Measurements from ENCODE around the gene DHRS1. TPM values are rescaled to one million over a fixed set of nuclear protein-coding genes. Genes with fewer than 3 reads are reported as not detected.

DHRS1 gene
- total and polyA plus RNA-seq, 2 donors (not counting 1 experiment from before 2014, with no cell fraction given), result 10.7 to 21.0 TPM

DNA sequence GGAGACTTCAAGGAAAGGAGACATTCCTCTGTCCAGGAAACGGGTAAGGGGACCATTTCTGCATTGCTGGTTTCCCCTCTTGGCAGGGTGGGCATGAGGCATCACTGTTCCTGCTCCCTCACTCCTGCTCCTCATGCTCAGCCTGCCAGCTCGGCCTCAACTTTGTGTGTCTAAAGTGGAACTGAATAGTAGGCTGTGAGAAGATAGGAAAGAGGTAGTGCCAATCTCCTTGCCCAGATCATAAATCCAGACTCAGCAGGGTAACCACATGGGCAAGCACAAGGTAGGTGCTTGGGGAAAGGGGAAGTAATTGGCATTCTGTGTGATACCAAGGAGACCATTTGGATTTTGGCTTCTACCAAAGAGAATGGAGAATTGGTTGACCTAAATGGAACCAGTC lies 14.3 kb upstream of the DHRS1 start:
- no peaks in the 10 kb centered on the region for H3K36me3 ChIP-seq (ENCODE audit: control insufficient read depth, insufficient read depth, low read length)
- H3K4me3 ChIP-seq (replicated peaks in 1 of 4; ENCODE audit: control extremely low read depth in 1 of 4, insufficient read depth in 1 of 4, low read depth in 3 of 4, low read length in 4 of 4), result no peak overlapping the region
- H4K20me1 ChIP-seq (ENCODE audit: control insufficient read depth, extremely low read depth, insufficient read depth, low read length), result no peaks in the 10 kb centered on the region
- no peak for TF ChIP-seq EZH2 (IDR thresholded peaks at IDR 0.05; ENCODE audit: low read length, missing control alignments)
- TF ChIP-seq, protein P1, sequence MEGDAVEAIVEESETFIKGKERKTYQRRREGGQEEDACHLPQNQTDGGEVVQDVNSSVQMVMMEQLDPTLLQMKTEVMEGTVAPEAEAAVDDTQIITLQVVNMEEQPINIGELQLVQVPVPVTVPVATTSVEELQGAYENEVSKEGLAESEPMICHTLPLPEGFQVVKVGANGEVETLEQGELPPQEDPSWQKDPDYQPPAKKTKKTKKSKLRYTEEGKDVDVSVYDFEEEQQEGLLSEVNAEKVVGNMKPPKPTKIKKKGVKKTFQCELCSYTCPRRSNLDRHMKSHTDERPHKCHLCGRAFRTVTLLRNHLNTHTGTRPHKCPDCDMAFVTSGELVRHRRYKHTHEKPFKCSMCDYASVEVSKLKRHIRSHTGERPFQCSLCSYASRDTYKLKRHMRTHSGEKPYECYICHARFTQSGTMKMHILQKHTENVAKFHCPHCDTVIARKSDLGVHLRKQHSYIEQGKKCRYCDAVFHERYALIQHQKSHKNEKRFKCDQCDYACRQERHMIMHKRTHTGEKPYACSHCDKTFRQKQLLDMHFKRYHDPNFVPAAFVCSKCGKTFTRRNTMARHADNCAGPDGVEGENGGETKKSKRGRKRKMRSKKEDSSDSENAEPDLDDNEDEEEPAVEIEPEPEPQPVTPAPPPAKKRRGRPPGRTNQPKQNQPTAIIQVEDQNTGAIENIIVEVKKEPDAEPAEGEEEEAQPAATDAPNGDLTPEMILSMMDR (conservative IDR thresholded peaks at IDR 0.05 in 1 of 2, IDR thresholded peaks at IDR 0.05 in 1 of 2; ENCODE audit: low read depth in 1 of 2, low read length in 2 of 2), result no peak
- H3K79me2 ChIP-seq (ENCODE audit: control insufficient read depth, insufficient read depth, low read length), result no peaks in the 10 kb centered on the region
- DNase-seq (ENCODE audit: low read depth in 2 of 2), result no peak
- H3K9ac ChIP-seq (ENCODE audit: insufficient read depth, low read length), result no peak overlapping the region
- H3K27ac ChIP-seq (ENCODE audit: insufficient read depth, low read length), result no peak overlapping the region
- H3K4me1 ChIP-seq (ENCODE audit: control insufficient read depth, extremely low read depth, insufficient read depth, low read length), result peaks cover 16% of the 10 kb centered on the region
- no peak overlapping the region for H2AFZ ChIP-seq (ENCODE audit: low read length)
- H3K4me2 ChIP-seq (ENCODE audit: extremely low read depth, insufficient read depth, low read length), result no peak overlapping the region
- H3K27me3 ChIP-seq (ENCODE audit: control insufficient read depth, insufficient read depth, low read length), result peaks cover 7% of the 10 kb centered on the region
- no peaks in the 10 kb centered on the region for H3K9me3 ChIP-seq (ENCODE audit: control insufficient read depth, insufficient read depth, low read depth, low read length)

DNA sequence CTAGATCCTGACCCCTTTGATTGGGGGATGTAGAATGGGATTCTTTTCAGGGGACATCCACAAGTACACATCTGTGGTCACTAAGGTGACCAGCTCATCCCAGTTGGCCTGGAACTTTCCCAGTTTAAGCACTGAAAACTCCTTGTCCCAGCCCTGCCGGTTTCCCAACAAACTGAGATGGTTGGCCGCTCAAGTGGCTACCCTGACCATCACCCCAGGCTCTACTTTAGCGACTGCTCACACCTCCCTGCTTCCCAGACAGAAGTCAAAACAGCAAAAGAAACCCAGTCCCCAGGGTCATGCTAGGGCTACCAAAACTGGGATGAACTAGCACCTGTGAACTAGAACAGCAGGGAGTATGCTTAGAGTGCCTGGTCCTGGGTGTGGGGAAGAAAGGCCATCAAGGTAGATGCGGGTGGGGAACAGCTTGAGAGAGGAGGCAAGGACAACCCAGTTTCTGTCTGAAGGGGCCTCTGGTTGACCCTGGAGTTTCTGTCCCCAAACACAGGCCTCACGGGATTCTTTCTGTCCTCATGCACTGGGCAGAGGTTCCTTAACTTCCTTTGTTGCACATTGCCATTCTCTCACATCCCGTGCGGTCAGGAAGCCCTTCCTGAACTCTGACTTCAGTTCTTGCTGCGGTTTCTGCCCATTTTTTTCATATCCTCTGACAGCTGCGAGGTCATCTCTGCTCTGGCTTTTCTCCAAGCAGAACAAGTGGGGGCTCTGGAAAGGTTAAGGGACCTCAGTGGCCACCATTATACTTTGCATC lies 13.3 kb upstream of the DHRS1 start:
- Histone ChIP-seq H3K4me3 (replicated peaks in 1 of 4; ENCODE audit: control extremely low read depth in 1 of 4, insufficient read depth in 1 of 4, low read depth in 3 of 4, low read length in 4 of 4) (no peak overlapping the region), H3K4me1 (ENCODE audit: control insufficient read depth, extremely low read depth, insufficient read depth, low read length) (peaks cover 16% of the 10 kb centered on the region), H3K9ac (ENCODE audit: insufficient read depth, low read length) (no peak overlapping the region), H3K4me2 (ENCODE audit: extremely low read depth, insufficient read depth, low read length) (no peak overlapping the region), H3K36me3 (ENCODE audit: control insufficient read depth, insufficient read depth, low read length) (no peaks in the 10 kb centered on the region), H3K79me2 (ENCODE audit: control insufficient read depth, insufficient read depth, low read length) (no peaks in the 10 kb centered on the region), H2AFZ (ENCODE audit: low read length) (no peak overlapping the region), H3K27ac (ENCODE audit: insufficient read depth, low read length) (no peak overlapping the region), H3K27me3 (ENCODE audit: control insufficient read depth, insufficient read depth, low read length) (no peaks in the 10 kb centered on the region), H3K9me3 (ENCODE audit: control insufficient read depth, insufficient read depth, low read depth, low read length) (no peaks in the 10 kb centered on the region), H4K20me1 (ENCODE audit: control insufficient read depth, extremely low read depth, insufficient read depth, low read length) (no peaks in the 10 kb centered on the region)
- TF ChIP-seq, protein P1 (conservative IDR thresholded peaks at IDR 0.05 in 1 of 2, IDR thresholded peaks at IDR 0.05 in 1 of 2; ENCODE audit: low read depth in 1 of 2, low read length in 2 of 2), result no peak
- no peak for TF ChIP-seq EZH2 (IDR thresholded peaks at IDR 0.05; ENCODE audit: low read length, missing control alignments)
- DNase-seq (ENCODE audit: low read depth in 2 of 2), result peak in 1 of 2 donors; percentile 34

DNA sequence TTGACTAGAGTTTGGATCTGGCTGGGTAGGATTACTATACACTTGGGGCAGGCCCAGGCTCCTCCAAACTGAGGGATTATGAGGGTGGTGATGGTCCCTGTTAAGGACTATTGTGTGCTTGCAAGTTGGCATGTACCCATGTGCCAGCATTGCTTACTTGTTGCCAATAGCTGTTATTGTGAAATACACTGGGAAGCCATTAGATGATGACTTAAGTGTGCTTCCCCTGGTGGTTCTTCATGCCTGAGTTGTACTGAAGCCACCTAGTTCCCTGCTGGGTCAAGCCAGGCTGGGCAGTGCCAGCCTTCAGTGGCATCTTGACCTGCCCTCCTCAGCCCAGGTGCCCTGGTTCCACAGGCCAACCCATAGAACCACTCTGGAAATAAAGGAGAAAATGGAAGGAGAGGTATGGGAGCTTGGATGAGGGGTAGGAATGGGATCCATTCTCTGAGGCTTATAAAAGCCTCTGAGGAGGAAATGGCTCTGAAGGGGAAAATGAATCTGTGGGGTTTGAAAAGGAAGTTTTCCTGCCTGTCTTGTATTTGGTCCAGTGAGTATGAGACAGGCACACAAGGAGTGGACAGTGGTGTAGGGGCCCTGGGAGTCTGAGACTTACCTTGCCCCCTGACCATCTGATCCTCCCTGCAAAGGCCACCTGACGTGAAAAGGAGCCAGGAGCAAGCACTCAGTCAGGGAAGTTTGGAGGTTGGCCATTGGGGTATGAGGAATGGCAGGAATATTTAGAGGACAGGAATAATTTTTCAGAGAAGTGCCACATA lies 12.4 kb upstream of the DHRS1 start:
- Histone ChIP-seq H3K79me2 (ENCODE audit: control insufficient read depth, insufficient read depth, low read length) (no peaks in the 10 kb centered on the region), H3K9ac (ENCODE audit: insufficient read depth, low read length) (no peak overlapping the region), H2AFZ (ENCODE audit: low read length) (no peak overlapping the region), H3K36me3 (ENCODE audit: control insufficient read depth, insufficient read depth, low read length) (peaks cover 2% of the 10 kb centered on the region), H3K9me3 (ENCODE audit: control insufficient read depth, insufficient read depth, low read depth, low read length) (no peaks in the 10 kb centered on the region), H3K27ac (ENCODE audit: insufficient read depth, low read length) (no peak overlapping the region), H3K4me2 (ENCODE audit: extremely low read depth, insufficient read depth, low read length) (no peak overlapping the region), H4K20me1 (ENCODE audit: control insufficient read depth, extremely low read depth, insufficient read depth, low read length) (no peaks in the 10 kb centered on the region), H3K4me1 (ENCODE audit: control insufficient read depth, extremely low read depth, insufficient read depth, low read length) (peaks cover 13% of the 10 kb centered on the region), H3K27me3 (ENCODE audit: control insufficient read depth, insufficient read depth, low read length) (no peaks in the 10 kb centered on the region), H3K4me3 (replicated peaks in 1 of 4; ENCODE audit: control extremely low read depth in 1 of 4, insufficient read depth in 1 of 4, low read depth in 3 of 4, low read length in 4 of 4) (no peak overlapping the region)
- peak in 1 of 2 donors; percentile 29 for DNase-seq (ENCODE audit: low read depth in 2 of 2)
- no peak for TF ChIP-seq EZH2 (IDR thresholded peaks at IDR 0.05; ENCODE audit: low read length, missing control alignments)
- TF ChIP-seq, protein P1 (conservative IDR thresholded peaks at IDR 0.05 in 1 of 2, IDR thresholded peaks at IDR 0.05 in 1 of 2; ENCODE audit: low read depth in 1 of 2, low read length in 2 of 2), result no peak
